K562 (cell line): ENCODE data around the gene KDELR3. TPM values are rescaled to one million over a fixed set of nuclear protein-coding genes. Genes with fewer than 3 reads are reported as not detected.

ENCODE experiments used
- BRD4 ChIP-seq: fragments of 200-600 bp; sonication (generic); IDR thresholded peaks from 2 replicates; pipeline ENCODE4 v1.6.1; 2017; ENCODE audit warnings: inconsistent platforms
- CHD1 ChIP-seq: fragments of 200-600 bp; sonication (generic); IDR thresholded peaks from one replicate; pipeline ENCODE4 v1.6.1; 2012; ENCODE audit warnings: mild to moderate bottlenecking, moderate library complexity, low read length, inconsistent platforms
- ELF1 ChIP-seq: fragments of 200-800 bp; sonication (Bioruptor generic); IDR thresholded peaks from 2 replicates; pipeline ENCODE4 v1.6.1; 2016; ENCODE audit warnings: missing genetic modification characterization, missing compliant biosample characterization
- KDM5B ChIP-seq: fragments of 200-600 bp; sonication (generic); IDR thresholded peaks from 2 replicates; pipeline ENCODE4 v1.6.1; 2012; ENCODE audit warnings: low read depth, mild to moderate bottlenecking, moderate library complexity, low read length, control low read depth, inconsistent platforms; ENCODE audit not compliant: insufficient replicate concordance
- MAZ ChIP-seq, 2 experiments: fragments of 450-650 bp in 1 of 2; sonication (generic) in 1 of 2; formaldehyde crosslinking; IDR thresholded peaks in 1 of 2; conservative IDR thresholded peaks in 1 of 2; 2 replicates each; pipeline versions ENCODE4 v1.4.0 to v1.5.0; 2020; ENCODE audit warnings: mild to moderate bottlenecking in 1 of 2, missing genetic modification reagents in 1 of 2
- MGA ChIP-seq: fragments of 450-650 bp; IDR thresholded peaks from 2 replicates; pipeline ENCODE4 v1.6.1; 2016; ENCODE audit warnings: mild to moderate bottlenecking, moderate library complexity
- PCBP1 ChIP-seq: fragments of 200-400 bp; formaldehyde crosslinking; IDR thresholded peaks from 2 replicates; pipeline ENCODE4 v1.6.1; 2018; ENCODE audit warnings: mild to moderate bottlenecking, low read depth, low read length; ENCODE audit not compliant: poor library complexity, severe bottlenecking
- PHF8 ChIP-seq: fragments of 200-600 bp; sonication (generic); IDR thresholded peaks from 2 replicates; pipeline ENCODE4 v1.6.1; 2012; ENCODE audit warnings: mixed run types, mild to moderate bottlenecking, inconsistent platforms, low read length, moderate library complexity, borderline replicate concordance
- POLR2A ChIP-seq: fragments of 450-650 bp; conservative IDR thresholded peaks from 2 replicates; pipeline ENCODE4 v1.6.1; 2016
- ZFX ChIP-seq: sonication (generic); formaldehyde crosslinking; IDR thresholded peaks from 2 replicates; pipeline ENCODE4 v1.8.0; 2022; ENCODE audit warnings: mild to moderate bottlenecking, missing genetic modification reagents, moderate library complexity
- ZNF24 ChIP-seq: fragments of 450-650 bp; IDR thresholded peaks from 2 replicates; pipeline ENCODE4 v1.6.1; 2016
- ZNF324 ChIP-seq: fragments of 250-450 bp; sonication (Bioruptor Pico); IDR thresholded peaks from 2 replicates; pipeline ENCODE4 v1.4.0; 2020; ENCODE audit warnings: mild to moderate bottlenecking
- ZNF354B ChIP-seq: fragments of 250-450 bp; sonication (Bioruptor Pico); IDR thresholded peaks from 2 replicates; pipeline ENCODE4 v1.4.0; 2020
- ZNF586 ChIP-seq: fragments of 450-650 bp; formaldehyde crosslinking; conservative IDR thresholded peaks from 2 replicates; pipeline ENCODE4 v1.4.0; 2020; ENCODE audit warnings: mild to moderate bottlenecking, moderate library complexity
- ZNF589 ChIP-seq: fragments of 200-800 bp; sonication (Bioruptor generic); IDR thresholded peaks from 2 replicates; pipeline ENCODE4 v1.6.1; 2016; ENCODE audit warnings: low read depth, missing genetic modification characterization, missing compliant biosample characterization
- ZNF740 ChIP-seq, 3 experiments: fragments of 200-800 bp in 1 of 3; sonication (Bioruptor generic) in 1 of 3; sonication (generic) in 1 of 3; formaldehyde crosslinking in 1 of 3; IDR thresholded peaks; 2 replicates each; pipeline versions ENCODE4 v1.6.1 to v1.8.0; 2016 to 2022; ENCODE audit warnings: mild to moderate bottlenecking in 2 of 3, missing compliant biosample characterization in 2 of 3, missing genetic modification characterization in 2 of 3, missing genetic modification reagents in 1 of 3
- polyA plus RNA-seq, 8 experiments: library from polyadenylated mRNA; depleted of rRNA in 4 of 8; stranded (reverse) in 5 of 8; unstranded in 3 of 8; fragments of >200 nt; fragmentation: Nextera tagmentation in 2 of 8; fragmentation: Illumina TruSeq in 1 of 8; extraction: Ambion mirVana in 2 of 8; extraction: Trizol in 1 of 8; gene quantifications; 2 replicates each; pipeline versions ENCODE4 v1.2.1 to v1.2.3, GENCODE V29; 2011 to 2014; ENCODE audit warnings: inconsistent platforms in 1 of 8, missing spikeins in 1 of 8
- total RNA-seq, 7 experiments: library from RNA; depleted of rRNA in 6 of 7; stranded (reverse); fragments of >200 nt in 6 of 7; fragmentation: Illumina TruSeq in 2 of 7; extraction: Trizol in 2 of 7; gene quantifications; 2 replicates each; pipeline versions ENCODE4 v1.2.1 to v1.2.3, GENCODE V29; 2011 to 2021; ENCODE audit warnings: low replicate concordance in 1 of 7

KDELR3 gene
- total and polyA plus RNA-seq, 9 of the 15 experiments (the other 6 are each of a cell fraction or from before 2014, with no cell fraction given), result 7.1 to 44.8 (median 9.6) TPM

GRCh38 chr22:38467438-38467903 lies 425 bp upstream of the KDELR3 start (continued):
- no peak for TF ChIP-seq ZNF589 (CRISPR knock-in tag)
- TF ChIP-seq MGA, result 0 out of 2 replicates have a peak, but pooled peaks have one; percentile 26
- TF ChIP-seq PHF8, result peak; percentile 78; the same call in 1 of the 2 replicates
- TF ChIP-seq POLR2A, result 0 out of 2 replicates have a peak, but pooled peaks have one; percentile 38
- TF ChIP-seq CHD1, result peak; percentile 15
- TF ChIP-seq PCBP1, result no peak
- TF ChIP-seq ZFX (CRISPR knock-in tag), result peak; percentile 70
- 0 out of 2 replicates have a peak, but pooled peaks have one; percentile 44 for TF ChIP-seq ZNF740 (CRISPR knock-in tag; IDR thresholded peaks at IDR 0.05)
- no peak for TF ChIP-seq ZNF740 (tag; IDR thresholded peaks at IDR 0.05)
- no peak for TF ChIP-seq ZNF586
- TF ChIP-seq ZNF354B, result no peak
- TF ChIP-seq ELF1, result 0 out of 2 replicates have a peak, but pooled peaks have one; percentile 49
- TF ChIP-seq BRD4, result peak; percentile 60; the same call in 1 of the 2 replicates
- TF ChIP-seq ZNF324 (CRISPR knock-in tag), result no peak
- peak; percentile 43 for TF ChIP-seq KDM5B
- no peak for TF ChIP-seq ZNF24
- peak in 1 of 2 experiments; percentile 4; a peak in 2 of 4 replicates for TF ChIP-seq MAZ (CRISPR knock-in tag; conservative IDR thresholded peaks at IDR 0.05 in 1 of 2, IDR thresholded peaks at IDR 0.05 in 1 of 2)
